GM12801 (cell line): ENCODE data around the gene FBH1.

ENCODE experiments used
- TF ChIP-seq, protein P1 (sequence below): IDR thresholded peaks from one replicate; pipeline ENCODE4 v1.5.1; 2011; ENCODE audit warnings: control low read depth; ENCODE audit not compliant: insufficient read length; ENCODE audit errors: extremely low read depth

Gene FBH1

DNA sequence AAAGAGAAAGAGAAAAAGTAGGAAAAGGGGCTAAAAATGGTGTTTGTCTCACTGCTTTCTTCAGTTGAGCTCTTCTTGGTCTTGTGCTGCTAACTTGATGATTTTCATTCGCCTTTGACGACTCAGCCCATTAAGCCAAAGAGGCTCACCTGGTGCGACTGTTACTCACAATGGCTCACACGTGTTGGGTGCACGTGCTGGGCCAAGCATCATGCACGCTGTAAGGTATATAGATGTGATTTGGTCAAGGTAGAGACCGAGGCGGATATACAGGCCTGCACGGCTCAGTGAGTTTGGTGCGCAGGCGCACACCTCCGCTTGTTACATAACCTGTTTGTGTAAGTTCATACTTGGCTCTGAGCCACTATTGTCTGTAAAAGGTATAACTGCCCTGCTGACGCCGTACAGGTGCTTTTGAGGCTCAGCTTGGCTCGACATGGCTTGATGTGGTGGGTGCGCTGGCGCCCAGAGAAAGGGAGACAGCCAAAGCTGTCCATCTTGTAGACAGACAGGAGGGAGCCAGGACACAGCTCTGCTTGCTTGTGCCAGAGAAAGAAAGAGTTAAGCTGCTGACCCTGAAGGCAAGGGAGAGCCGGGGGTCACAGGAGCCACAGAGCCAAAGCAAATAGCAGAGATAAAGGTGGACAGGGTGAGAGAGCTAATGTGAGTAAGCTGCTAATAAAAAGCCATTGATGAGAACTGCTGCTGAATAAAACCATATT lies 33.9 kb upstream of the FBH1 start:
- TF ChIP-seq, protein P1, sequence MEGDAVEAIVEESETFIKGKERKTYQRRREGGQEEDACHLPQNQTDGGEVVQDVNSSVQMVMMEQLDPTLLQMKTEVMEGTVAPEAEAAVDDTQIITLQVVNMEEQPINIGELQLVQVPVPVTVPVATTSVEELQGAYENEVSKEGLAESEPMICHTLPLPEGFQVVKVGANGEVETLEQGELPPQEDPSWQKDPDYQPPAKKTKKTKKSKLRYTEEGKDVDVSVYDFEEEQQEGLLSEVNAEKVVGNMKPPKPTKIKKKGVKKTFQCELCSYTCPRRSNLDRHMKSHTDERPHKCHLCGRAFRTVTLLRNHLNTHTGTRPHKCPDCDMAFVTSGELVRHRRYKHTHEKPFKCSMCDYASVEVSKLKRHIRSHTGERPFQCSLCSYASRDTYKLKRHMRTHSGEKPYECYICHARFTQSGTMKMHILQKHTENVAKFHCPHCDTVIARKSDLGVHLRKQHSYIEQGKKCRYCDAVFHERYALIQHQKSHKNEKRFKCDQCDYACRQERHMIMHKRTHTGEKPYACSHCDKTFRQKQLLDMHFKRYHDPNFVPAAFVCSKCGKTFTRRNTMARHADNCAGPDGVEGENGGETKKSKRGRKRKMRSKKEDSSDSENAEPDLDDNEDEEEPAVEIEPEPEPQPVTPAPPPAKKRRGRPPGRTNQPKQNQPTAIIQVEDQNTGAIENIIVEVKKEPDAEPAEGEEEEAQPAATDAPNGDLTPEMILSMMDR = no peak

DNA sequence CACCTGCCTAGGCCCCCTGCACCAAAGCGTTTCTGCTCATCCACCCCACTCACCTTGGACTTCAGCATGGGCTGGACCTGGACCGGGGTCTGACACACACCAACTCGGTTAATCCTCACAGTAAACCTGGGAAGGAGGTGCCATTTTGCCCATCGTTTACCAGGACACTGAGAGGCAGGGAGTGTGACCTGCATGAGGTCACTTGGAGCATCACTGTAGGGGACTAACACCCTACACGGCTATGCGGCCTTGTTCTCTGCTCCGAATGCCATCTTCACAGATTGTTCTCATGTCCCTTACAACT lies 33.4 kb upstream of the FBH1 start:
- TF ChIP-seq, protein P1 = no peak

DNA sequence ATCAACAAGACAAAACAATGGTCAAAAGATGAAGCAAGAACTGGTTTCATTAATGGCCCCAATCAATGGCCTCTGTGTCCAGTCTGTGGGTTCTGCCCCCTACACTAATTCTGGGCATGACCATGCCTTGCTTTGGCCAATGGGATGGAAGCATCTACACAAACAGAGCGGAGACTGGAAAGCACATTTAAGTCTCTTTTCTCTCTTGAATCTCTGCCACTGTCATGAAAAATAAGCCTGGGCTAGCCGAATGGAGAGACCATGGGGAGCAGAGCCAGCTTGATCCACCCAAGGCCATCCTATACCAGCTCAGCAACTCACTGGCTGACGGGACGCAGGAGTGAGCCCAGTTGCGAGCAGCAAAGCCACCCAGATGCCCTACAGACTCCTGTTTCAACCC lies 31.2 kb upstream of the FBH1 start:
- TF ChIP-seq, protein P1 = no peak

DNA sequence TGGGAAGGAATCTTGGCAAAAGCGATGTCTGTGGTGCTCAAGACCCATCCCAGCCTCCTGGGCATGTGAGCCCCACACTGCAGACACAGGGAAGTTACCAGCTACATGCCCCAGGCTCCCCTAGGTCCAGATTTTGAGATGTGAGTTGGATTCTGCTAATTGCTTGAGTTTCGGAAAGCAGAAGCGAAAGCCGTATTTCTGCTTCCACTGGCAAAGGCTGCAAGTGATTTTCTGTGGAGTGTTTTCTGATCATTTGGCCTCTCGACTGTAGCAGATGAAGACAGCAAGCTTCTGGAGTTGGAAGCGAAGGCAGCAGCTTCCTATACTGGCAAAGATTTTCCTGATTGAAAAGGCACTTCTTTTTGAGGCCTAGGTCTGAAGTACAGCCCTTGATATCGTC lies 30.0 kb upstream of the FBH1 start:
- TF ChIP-seq, protein P1 = no peak

DNA sequence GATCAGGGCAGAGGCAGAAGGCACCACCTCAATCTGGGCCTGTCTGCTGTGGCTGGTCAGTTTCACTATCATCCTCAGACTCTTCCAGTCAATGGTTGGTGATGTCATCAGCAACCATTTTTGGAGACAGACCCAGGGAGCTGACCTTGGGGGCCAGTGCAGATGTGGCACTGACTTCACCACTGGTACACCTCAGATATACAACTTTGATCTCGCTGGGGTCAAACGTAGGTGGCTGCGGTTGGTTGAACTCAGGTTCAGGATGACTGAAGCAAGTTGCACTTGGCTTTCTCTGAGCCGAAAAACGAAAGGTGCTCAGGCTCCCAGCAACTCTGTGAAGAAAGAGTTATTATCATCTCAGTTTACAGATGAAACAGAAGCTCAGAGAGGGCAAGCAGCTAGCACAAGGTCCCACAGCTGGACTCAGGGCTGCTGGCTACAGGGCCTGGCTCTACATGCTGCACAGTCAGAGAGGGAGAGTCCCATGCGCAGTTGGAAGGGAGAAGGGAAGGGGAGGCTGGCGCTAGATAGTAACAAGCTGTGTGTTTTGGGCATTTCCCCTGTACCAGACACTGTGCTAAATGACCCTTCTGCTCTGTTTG lies 27.6 kb upstream of the FBH1 start:
- TF ChIP-seq, protein P1 = no peak

DNA sequence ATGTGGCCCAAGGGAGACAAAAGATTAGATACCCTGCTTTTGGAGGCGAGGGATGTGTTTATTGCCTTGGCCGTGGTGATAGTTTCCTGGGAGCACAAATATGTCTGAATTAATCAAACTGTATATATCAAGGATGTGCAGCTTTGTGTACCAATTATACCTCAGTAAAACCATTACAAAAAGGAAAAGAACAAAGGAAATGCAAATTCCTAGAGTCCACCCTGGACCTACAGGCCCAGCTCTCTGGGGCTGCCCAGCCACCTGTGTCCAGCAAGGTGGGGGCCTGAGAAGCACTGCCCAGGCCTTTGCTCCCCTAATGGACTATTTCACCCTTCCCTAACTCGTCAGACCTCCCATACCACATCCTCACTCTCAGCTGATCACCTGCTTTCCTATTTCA lies 20.9 kb upstream of the FBH1 start:
- TF ChIP-seq, protein P1 = no peak

DNA sequence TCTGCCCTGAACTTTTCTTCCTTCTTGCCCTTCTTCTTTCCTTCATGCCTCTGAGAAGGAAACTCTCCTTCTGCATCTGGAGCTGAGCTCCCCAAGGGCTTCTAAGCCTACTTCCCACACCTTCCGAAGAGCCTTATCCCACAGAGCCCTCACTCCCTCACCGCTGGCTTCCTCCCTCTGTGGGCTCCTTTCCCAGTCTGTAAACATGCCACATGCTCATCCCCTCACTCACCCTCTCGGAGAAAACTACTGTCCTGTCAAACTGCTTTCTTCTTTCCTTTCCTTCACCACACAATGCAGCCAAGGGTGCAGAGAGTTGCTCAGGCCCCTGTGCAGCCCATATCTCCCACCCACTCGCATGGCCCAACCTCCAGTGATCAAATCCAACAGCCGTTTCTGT lies 18.4 kb upstream of the FBH1 start:
- TF ChIP-seq, protein P1 = no peak
